Gastrocnemius medialis (tissue), 4 donors: ENCODE results near the gene NACAD. TPM values are rescaled to one million over a fixed set of nuclear protein-coding genes. Genes with fewer than 3 reads are reported as not detected.

Experiments
- ATAC-seq, 2 donors: fragments of 150-250 bp; one replicate each; pipeline ENCODE4 v1.9.1; 2016
- DNase-seq, 2 donors: peaks; one replicate each; pipeline ENCODE4 v3.0.0-alpha.2; 2019
- H3K27ac ChIP-seq, 4 donors: fragments of 200-600 bp; sonication (generic); 1 replicate in 1 of 4; 2 replicates in 3 of 4; pipeline ENCODE4 v1.5.1; 2016 to 2018; ENCODE audit warnings: mild to moderate bottlenecking in 2 of 4, moderate library complexity in 1 of 4
- H3K27me3 ChIP-seq, 3 donors: fragments of 200-600 bp; sonication (generic) in 2 of 3; 1 replicate in 1 of 3; 2 replicates in 2 of 3; pipeline versions ENCODE4 v1.5.1 to v1.6.0; 2016 to 2019; ENCODE audit warnings: mild to moderate bottlenecking in 1 of 3, moderate library complexity in 1 of 3
- H3K36me3 ChIP-seq, 2 donors: fragments of 200-600 bp; sonication (generic) in 1 of 2; one replicate each; pipeline ENCODE4 v1.5.1; 2017 to 2018
- H3K4me1 ChIP-seq, 2 donors: fragments of 200-600 bp; sonication (generic) in 1 of 2; one replicate each; pipeline ENCODE4 v1.5.1; 2016 to 2017; ENCODE audit warnings: mild to moderate bottlenecking in 2 of 2
- H3K4me3 ChIP-seq, 4 donors: fragments of 200-600 bp; sonication (generic) in 3 of 4; 1 replicate in 1 of 4; 2 replicates in 3 of 4; pipeline ENCODE4 v1.5.1; 2016 to 2019; ENCODE audit warnings: mild to moderate bottlenecking in 2 of 4
- H3K9me3 ChIP-seq, 3 donors: fragments of 200-600 bp; sonication (generic) in 2 of 3; 1 replicate in 1 of 3; 2 replicates in 2 of 3; pipeline ENCODE4 v1.5.1; 2016 to 2019
- CTCF ChIP-seq, 5 experiments: fragments of 450-650 bp in 3 of 5; fragments of 200-600 bp in 2 of 5; sonication (generic) in 2 of 5; IDR thresholded peaks in 4 of 5; conservative IDR thresholded peaks in 1 of 5; 1 replicate in 4 of 5; 2 replicates in 1 of 5; pipeline ENCODE4 v1.5.1; 2016 to 2019; ENCODE audit warnings: antibody characterized with exemption in 5 of 5, mild to moderate bottlenecking in 3 of 5, moderate library complexity in 3 of 5
- POLR2A ChIP-seq, 2 donors: fragments of 450-650 bp; IDR thresholded peaks; one replicate each; pipeline ENCODE4 v1.6.1; 2017; ENCODE audit warnings: antibody characterized with exemption in 2 of 2, mild to moderate bottlenecking in 2 of 2, moderate library complexity in 2 of 2
- in situ Hi-C, 4 donors: fragments of 200-750 bp; cut with MboI; loops; one replicate each; pipeline versions ENCODE4 v1.15.0 to v1.8.0; 2017; ENCODE audit warnings: low sequenced_read_pairs in 4 of 4
- intact Hi-C: fragments of 100-400 bp; cut with DNase I; formaldehyde crosslinking; loops from one replicate; pipeline ENCODE4 v1.15.1; 2023; ENCODE audit warnings: low total_unique reads
- total RNA-seq, 4 donors: library from RNA; depleted of rRNA; stranded (reverse); fragments of >200 nt; gene quantifications; one replicate each; pipeline versions ENCODE4 v1.1.0 to v1.2.3, GENCODE V29; 2016

NACAD gene
- total RNA-seq, 4 donors from 2014 or later, result 0.46 to 1.5 (median 1.1) TPM

GRCh38 chr7:45123913-45124710, 35.3 kb upstream of the NACAD start:
- Histone ChIP-seq H3K4me3 (no peak overlapping the region), H3K36me3 (no peaks in the 10 kb centered on the region), H3K9me3 (no peaks in the 10 kb centered on the region), H3K27ac (no peak overlapping the region), H3K27me3 (no peaks in the 10 kb centered on the region), H3K4me1 (no peaks in the 10 kb centered on the region)
- intact Hi-C loops, result no loop called here
- in situ Hi-C loops, result loop anchor here (10.0 to 25.0 kb wide), 2 partner anchors 269 to 537 kb away; partner anchors contain the start of gene TMED4 (in 4 of the 4)
- TF ChIP-seq POLR2A (IDR thresholded peaks at IDR 0.05), result no peak
- no peak for TF ChIP-seq CTCF (IDR thresholded peaks at IDR 0.05 in 4 of 5, conservative IDR thresholded peaks at IDR 0.05 in 1 of 5)
- ATAC-seq (no peak), DNase-seq (no peak)

- intact Hi-C loops, result no loop called here
- TF ChIP-seq CTCF (IDR thresholded peaks at IDR 0.05 in 4 of 5, conservative IDR thresholded peaks at IDR 0.05 in 1 of 5) (no peak), POLR2A (IDR thresholded peaks at IDR 0.05) (no peak)
- in situ Hi-C loops, result loop anchor here (10.0 to 25.0 kb wide), 2 partner anchors 268 to 536 kb away; partner anchors contain the start of gene TMED4 (in 4 of the 4)
- DNase-seq (no peak), ATAC-seq (no peak)
- Histone ChIP-seq H3K36me3 (no peaks in the 10 kb centered on the region), H3K27me3 (no peaks in the 10 kb centered on the region), H3K4me3 (no peak overlapping the region), H3K27ac (no peak overlapping the region), H3K9me3 (no peaks in the 10 kb centered on the region), H3K4me1 (no peaks in the 10 kb centered on the region)
Observed at GRCh38 chr7:45122975-45123860, 34.4 kb upstream of the NACAD start.

- Histone ChIP-seq H3K9me3 (no peaks in the 10 kb centered on the region), H3K27ac (no peak overlapping the region), H3K4me3 (no peak overlapping the region), H3K36me3 (no peaks in the 10 kb centered on the region), H3K4me1 (no peaks in the 10 kb centered on the region), H3K27me3 (no peaks in the 10 kb centered on the region)
- in situ Hi-C loops (loop anchor here (10.0 to 25.0 kb wide), 2 partner anchors 135 to 532 kb away; partner anchors contain the start of gene TMED4 (in 4 of the 4)), intact Hi-C loops (loop anchor here (10.0 kb wide), 1 partner anchor 535 kb away; the partner anchor contains the start of gene TMED4)
- no peak for DNase-seq
- ATAC-seq, result no peak
- no peak for TF ChIP-seq CTCF (IDR thresholded peaks at IDR 0.05 in 4 of 5, conservative IDR thresholded peaks at IDR 0.05 in 1 of 5)
- no peak for TF ChIP-seq POLR2A (IDR thresholded peaks at IDR 0.05)
Observed at GRCh38 chr7:45119550-45119949, 30.8 kb upstream of the NACAD start.

- intact Hi-C loops, result loop anchor here (10.0 kb wide), 1 partner anchor 534 kb away; the partner anchor contains the start of gene TMED4
- Histone ChIP-seq H3K36me3 (no peaks in the 10 kb centered on the region), H3K27me3 (no peaks in the 10 kb centered on the region), H3K9me3 (no peaks in the 10 kb centered on the region), H3K27ac (no peak overlapping the region), H3K4me3 (no peak overlapping the region), H3K4me1 (no peaks in the 10 kb centered on the region)
- TF ChIP-seq CTCF (IDR thresholded peaks at IDR 0.05 in 4 of 5, conservative IDR thresholded peaks at IDR 0.05 in 1 of 5), result no peak
- TF ChIP-seq POLR2A (IDR thresholded peaks at IDR 0.05), result no peak
- in situ Hi-C loops, result loop anchor here (10.0 to 25.0 kb wide), 2 partner anchors 134 to 532 kb away; partner anchors contain the start of gene TMED4 (in 4 of the 4)
- ATAC-seq (no peak), DNase-seq (no peak)
Observed at GRCh38 chr7:45118889-45119331, 30.1 kb upstream of the NACAD start.
